Kidney (tissue), 14 donors: ENCODE data around the gene ZDHHC12. TPM values are rescaled to one million over a fixed set of nuclear protein-coding genes. Genes with fewer than 3 reads are reported as not detected.

Source experiments
- DNase-seq, 5 donors: peaks; one replicate each; pipeline ENCODE4 v3.0.0-alpha.2; 2013 to 2020
- FAIRE-seq: peaks from 2 replicates; lab custom pipeline; 2012; peaks lifted over from hg19 to GRCh38; lab: Jason Lieb, UNC
- H3K27ac ChIP-seq, 2 donors: one replicate each; pipeline ENCODE4 v1.7.0; 2013; ENCODE audit warnings: low read depth in 2 of 2, low read length in 2 of 2, inconsistent platforms in 1 of 2
- H3K27me3 ChIP-seq: one replicate; pipeline ENCODE4 v1.7.1; 2013; ENCODE audit warnings: low read length, inconsistent platforms; ENCODE audit not compliant: control insufficient read depth, insufficient read depth
- H3K36me3 ChIP-seq, 3 donors: one replicate each; pipeline versions ENCODE4 v1.7.0 to v1.7.1; 2013; ENCODE audit warnings: low read length in 3 of 3, control low read depth in 1 of 3, inconsistent platforms in 1 of 3; ENCODE audit not compliant: insufficient read depth in 3 of 3, control insufficient read depth in 2 of 3
- H3K4me1 ChIP-seq, 3 donors: one replicate each; pipeline versions ENCODE4 v1.7.0 to v1.7.1; 2013; ENCODE audit warnings: low read length in 3 of 3, inconsistent platforms in 1 of 3, low read depth in 1 of 3; ENCODE audit not compliant: control insufficient read depth in 2 of 3, insufficient read depth in 2 of 3
- H3K4me3 ChIP-seq, 3 donors: one replicate each; pipeline versions ENCODE4 v1.7.0 to v1.8.1; 2013; ENCODE audit warnings: low read length in 3 of 3, control low read depth in 1 of 3, inconsistent platforms in 1 of 3
- H3K9ac ChIP-seq, 3 donors: one replicate each; pipeline versions ENCODE4 v1.7.0 to v1.7.1; 2013; ENCODE audit warnings: low read length in 3 of 3, control low read depth in 1 of 3, inconsistent platforms in 1 of 3
- H3K9me3 ChIP-seq, 3 donors: one replicate each; pipeline versions ENCODE4 v1.7.0 to v1.7.1; 2013; ENCODE audit warnings: low read length in 3 of 3, control low read depth in 1 of 3, inconsistent platforms in 1 of 3; ENCODE audit not compliant: control insufficient read depth in 2 of 3, insufficient read depth in 1 of 3
- intact Hi-C: fragments of 100-400 bp; cut with DNase I; formaldehyde crosslinking; loops from one replicate; pipeline ENCODE4 v1.11.1; 2022
- polyA plus RNA-seq: library from polyadenylated mRNA; stranded (reverse); fragments of 350-450 nt; fragmentation: Illumina TruSeq; extraction: RNeasy Lipid Tissue Mini Kit (QIAGEN cat#74804); gene quantifications from one replicate; pipeline ENCODE4 v1.2.3, GENCODE V29; 2014; ENCODE audit warnings: low read depth, low replicate concordance; ENCODE audit not compliant: insufficient read depth
- total RNA-seq: library from RNA; stranded (reverse); fragmentation: NEBNext Ultra II Directional; extraction: Animal tissue kit (Norgen Biotek cat#: 25700); gene quantifications from one replicate; pipeline ENCODE4 v1.2.1, GENCODE V29; 2021
- TF ChIP-seq, protein P1 (sequence below): IDR thresholded peaks from 3 replicates; pipeline ENCODE4 v1.5.1; 2012; ENCODE audit warnings: mild to moderate bottlenecking, moderate library complexity, borderline replicate concordance; ENCODE audit not compliant: insufficient read depth; ENCODE audit errors: extremely low read depth
- donor health status: control.
- donor health status: control.
- donor health status: control.
- donor health status: control.
- donor health status: control.
- donor health status: DM: yes; HTN: yes; CAD: no.
- donor health status: Normal renal cell carcinoma (clear cell type).

The ZDHHC12 gene
- total and polyA plus RNA-seq, 2 donors from 2014 or later = 39.9 to 54.7 TPM

DNA sequence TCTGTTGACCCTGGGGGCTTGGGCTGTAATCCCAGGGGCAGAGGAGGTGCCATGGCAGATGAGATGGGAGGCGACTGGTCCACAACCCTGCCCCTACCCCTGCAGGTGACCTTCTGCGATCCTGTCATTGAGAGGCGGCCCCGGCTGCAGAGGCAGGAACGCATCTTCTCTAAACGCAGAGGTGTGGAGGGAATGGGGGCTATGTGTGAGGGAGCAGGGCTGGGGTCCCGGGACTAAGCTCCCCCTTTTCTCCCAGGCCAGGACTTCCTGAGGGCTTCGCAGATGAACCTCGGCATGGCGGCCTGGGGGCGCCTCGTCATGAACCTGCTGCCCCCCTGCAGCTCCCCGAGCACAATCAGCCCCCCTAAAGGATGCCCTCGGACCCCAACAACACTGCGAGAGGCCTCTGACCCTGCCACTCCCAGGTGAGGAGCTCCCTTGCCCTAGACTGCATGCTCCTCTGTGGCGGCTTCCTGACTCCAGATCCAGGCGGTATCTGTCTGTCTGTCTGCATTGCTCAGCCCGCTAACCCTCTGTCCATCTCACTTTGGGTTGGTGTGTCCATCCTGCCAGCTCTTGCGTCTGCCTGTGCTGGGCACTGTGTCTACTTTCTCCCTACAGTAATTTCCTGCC is 9.9 kb downstream of the ZDHHC12 start:
- FAIRE-seq (no peak), DNase-seq (peak in 2 of 5 donors; percentile 22 to 47)
- H3K4me1 ChIP-seq = no peaks in the 10 kb centered on the region
- TF ChIP-seq, protein P1, sequence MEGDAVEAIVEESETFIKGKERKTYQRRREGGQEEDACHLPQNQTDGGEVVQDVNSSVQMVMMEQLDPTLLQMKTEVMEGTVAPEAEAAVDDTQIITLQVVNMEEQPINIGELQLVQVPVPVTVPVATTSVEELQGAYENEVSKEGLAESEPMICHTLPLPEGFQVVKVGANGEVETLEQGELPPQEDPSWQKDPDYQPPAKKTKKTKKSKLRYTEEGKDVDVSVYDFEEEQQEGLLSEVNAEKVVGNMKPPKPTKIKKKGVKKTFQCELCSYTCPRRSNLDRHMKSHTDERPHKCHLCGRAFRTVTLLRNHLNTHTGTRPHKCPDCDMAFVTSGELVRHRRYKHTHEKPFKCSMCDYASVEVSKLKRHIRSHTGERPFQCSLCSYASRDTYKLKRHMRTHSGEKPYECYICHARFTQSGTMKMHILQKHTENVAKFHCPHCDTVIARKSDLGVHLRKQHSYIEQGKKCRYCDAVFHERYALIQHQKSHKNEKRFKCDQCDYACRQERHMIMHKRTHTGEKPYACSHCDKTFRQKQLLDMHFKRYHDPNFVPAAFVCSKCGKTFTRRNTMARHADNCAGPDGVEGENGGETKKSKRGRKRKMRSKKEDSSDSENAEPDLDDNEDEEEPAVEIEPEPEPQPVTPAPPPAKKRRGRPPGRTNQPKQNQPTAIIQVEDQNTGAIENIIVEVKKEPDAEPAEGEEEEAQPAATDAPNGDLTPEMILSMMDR = no peak
- intact Hi-C loops = no loop called here
- H3K9ac ChIP-seq = no peak overlapping the region
- no peaks in the 10 kb centered on the region for H3K9me3 ChIP-seq
- H3K27ac ChIP-seq = no peak overlapping the region
- no peaks in the 10 kb centered on the region for H3K36me3 ChIP-seq
- H3K4me3 ChIP-seq = no peak overlapping the region
- H3K27me3 ChIP-seq = no peaks in the 10 kb centered on the region

DNA sequence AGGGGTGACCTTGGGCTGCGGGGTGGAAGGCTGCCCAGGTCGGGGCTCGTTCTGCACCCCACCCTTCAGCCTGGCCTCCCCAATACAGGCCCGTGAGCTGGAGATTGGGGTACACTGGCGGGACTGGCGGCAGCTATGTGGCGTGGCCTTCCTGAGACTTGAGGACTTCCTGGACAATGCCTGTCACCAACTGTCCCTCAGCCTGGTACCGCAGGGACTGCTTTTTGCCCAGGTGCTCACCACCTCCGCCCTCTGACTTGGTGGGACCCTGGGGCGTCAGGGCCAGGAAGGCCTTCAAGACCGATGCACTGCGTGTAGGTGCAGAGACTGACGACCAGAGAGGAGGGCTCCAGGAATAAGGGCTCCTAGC is 10.5 kb downstream of the ZDHHC12 start:
- no peaks in the 10 kb centered on the region for H3K9me3 ChIP-seq
- H3K36me3 ChIP-seq = no peaks in the 10 kb centered on the region
- H3K4me3 ChIP-seq = no peak overlapping the region
- TF ChIP-seq, protein P1 = no peak
- H3K27me3 ChIP-seq = no peaks in the 10 kb centered on the region
- intact Hi-C loops = no loop called here
- no peak for FAIRE-seq
- no peaks in the 10 kb centered on the region for H3K4me1 ChIP-seq
- H3K9ac ChIP-seq = no peak overlapping the region
- DNase-seq = peak in 1 of 5 donors; percentile 44
- no peak overlapping the region for H3K27ac ChIP-seq

DNA sequence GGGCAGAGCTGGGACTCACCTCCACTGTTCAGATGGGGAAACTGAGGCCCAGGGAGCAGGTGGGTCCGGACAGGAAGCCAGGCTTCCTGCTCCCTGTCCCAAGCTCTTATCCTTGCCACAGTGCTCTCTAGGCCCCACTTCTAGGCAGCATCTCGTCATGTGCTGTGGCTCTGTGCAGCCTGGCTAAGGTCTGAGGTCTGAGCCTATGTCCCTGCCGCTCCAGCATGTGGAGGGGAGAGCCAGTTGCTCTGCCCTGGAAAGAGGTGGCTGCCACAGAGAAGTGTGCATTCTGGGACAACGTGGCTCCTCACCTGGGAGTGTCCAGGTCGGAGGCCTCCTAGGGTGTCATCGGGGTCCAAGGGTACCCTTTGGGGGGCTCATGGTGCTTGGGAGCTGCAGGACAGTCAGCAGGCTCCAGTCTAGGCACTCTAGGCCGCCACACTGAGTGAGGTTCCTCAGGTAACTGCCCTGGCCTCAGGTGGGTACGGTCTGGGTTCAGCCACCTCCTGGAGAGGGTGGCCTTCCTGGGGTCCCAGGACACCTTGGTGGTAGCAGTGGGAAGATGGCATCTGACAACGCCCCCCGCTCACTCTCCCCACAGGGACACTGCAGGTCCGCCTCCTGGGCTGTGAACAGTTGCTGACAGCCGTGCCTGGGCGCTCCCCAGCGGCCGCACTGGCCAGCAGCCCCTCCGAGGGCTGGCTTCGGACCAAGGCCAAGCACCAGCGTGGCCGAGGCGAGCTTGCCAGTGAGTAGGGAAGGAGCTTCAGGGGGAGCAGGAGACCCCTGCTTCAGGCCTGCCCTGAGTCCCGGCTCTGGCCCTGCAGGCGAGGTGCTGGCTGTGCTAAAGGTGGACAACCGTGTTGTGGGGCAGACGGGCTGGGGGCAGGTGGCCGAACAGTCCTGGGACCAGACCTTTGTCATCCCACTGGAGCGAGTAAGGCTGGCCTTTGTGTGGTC is 11.2 kb downstream of the ZDHHC12 start:
- Histone ChIP-seq H3K36me3 (no peaks in the 10 kb centered on the region), H3K4me1 (no peaks in the 10 kb centered on the region), H3K27me3 (no peaks in the 10 kb centered on the region), H3K9me3 (no peaks in the 10 kb centered on the region), H3K9ac (no peak overlapping the region), H3K27ac (no peak overlapping the region), H3K4me3 (no peak overlapping the region)
- DNase-seq = peak in 2 of 5 donors; percentile 29 to 63
- TF ChIP-seq, protein P1 = no peak
- intact Hi-C loops = no loop called here
- FAIRE-seq = no peak
